HG03571 (cell line): ENCODE data around the gene NR6A1.

ENCODE experiments used
- ATAC-seq: cut with Tn5 transposase; IDR thresholded peaks from one replicate; pipeline ENCODE4 v1.9.1; 2021; ENCODE audit not compliant: unreplicated experiment

NR6A1 gene

GRCh38 chr9:124590889-124591641, 180.0 kb downstream of the NR6A1 start:
- no peak for ATAC-seq

GRCh38 chr9:124584631-124585030, 186.5 kb downstream of the NR6A1 start:
- ATAC-seq: no peak

GRCh38 chr9:124583134-124583533, 188.0 kb downstream of the NR6A1 start:
- ATAC-seq: no peak

- no peak for ATAC-seq
These were observed 190.9 kb downstream of the NR6A1 start for GRCh38 chr9:124580186-124580585.

- no peak for ATAC-seq
These were observed 194.4 kb downstream of the NR6A1 start for GRCh38 chr9:124576751-124577150.

- no peak for ATAC-seq
These were observed 196.4 kb downstream of the NR6A1 start for GRCh38 chr9:124574534-124575375.

GRCh38 chr9:124570942-124571666, 200.0 kb downstream of the NR6A1 start:
- ATAC-seq: no peak

- ATAC-seq: no peak
These were observed 201.2 kb downstream of the NR6A1 start for GRCh38 chr9:124569942-124570341.

GRCh38 chr9:124567362-124567761, 203.7 kb downstream of the NR6A1 start:
- no peak for ATAC-seq

GRCh38 chr9:124562328-124562727, 208.8 kb downstream of the NR6A1 start:
- ATAC-seq: no peak

GRCh38 chr9:124559871-124560270, 211.2 kb downstream of the NR6A1 start:
- no peak for ATAC-seq

GRCh38 chr9:124558777-124559470, 212.2 kb downstream of the NR6A1 start:
- no peak for ATAC-seq

GRCh38 chr9:124557895-124558294, 213.2 kb downstream of the NR6A1 start:
- ATAC-seq: no peak

- ATAC-seq: no peak
These were observed 216.1 kb downstream of the NR6A1 start for GRCh38 chr9:124555043-124555442.

GRCh38 chr9:124553738-124554137, 217.4 kb downstream of the NR6A1 start:
- ATAC-seq: no peak

GRCh38 chr9:124552273-124552605, 218.9 kb downstream of the NR6A1 start:
- no peak for ATAC-seq

GRCh38 chr9:124551472-124552272, 219.4 kb downstream of the NR6A1 start:
- ATAC-seq: no peak

GRCh38 chr9:124550072-124550471, 221.0 kb downstream of the NR6A1 start:
- ATAC-seq: no peak

GRCh38 chr9:124549016-124549415, 222.1 kb downstream of the NR6A1 start:
- no peak for ATAC-seq

GRCh38 chr9:124544535-124544934, 226.6 kb downstream of the NR6A1 start:
- ATAC-seq: no peak
